ENCODE measurements around the gene HTT. TPM values are rescaled to one million over a fixed set of nuclear protein-coding genes. Genes with fewer than 3 reads are reported as not detected.
A peak's percentile ranks its signal among the peaks of the same experiment; 100 is the strongest.

The HTT gene
- total and polyA plus RNA-seq, 9 of the 15 experiments (the other 6 are each of a cell fraction or from before 2014, with no cell fraction given) = 0.66 to 31.6 (median 14.7) TPM

GRCh38 chr4:3079694-3080123, 5.2 kb downstream of the HTT start (continued):
- TF ChIP-seq ZNF592 (IDR thresholded peaks at IDR 0.05) = no peak
- TF ChIP-seq BHLHE40 (IDR thresholded peaks at IDR 0.05; ENCODE audit: low read length) = peak; percentile 22; the same call in 1 of the 2 replicates
- no peak for TF ChIP-seq ZNF3 (CRISPR knock-in tag; IDR thresholded peaks at IDR 0.05)
- no peak for TF ChIP-seq CTCFL (IDR thresholded peaks at IDR 0.05; ENCODE audit: borderline replicate concordance, insufficient read depth, low read depth, low read length, poor library complexity, severe bottlenecking)
- no peak for TF ChIP-seq BMI1 (IDR thresholded peaks at IDR 0.05; ENCODE audit: low read length)
- no peak for TF ChIP-seq POLR2A (conservative IDR thresholded peaks at IDR 0.05)
- no peak for TF ChIP-seq L3MBTL2 (IDR thresholded peaks at IDR 0.05)
- no peak for TF ChIP-seq TCF7 (IDR thresholded peaks at IDR 0.05; ENCODE audit: borderline replicate concordance)
- TF ChIP-seq SMARCE1 (IDR thresholded peaks at IDR 0.05) = peak; percentile 74
- TF ChIP-seq CEBPZ (IDR thresholded peaks at IDR 0.05; ENCODE audit: borderline replicate concordance, low read depth, low read length) = no peak
- TF ChIP-seq NCOA4 (IDR thresholded peaks at IDR 0.05; ENCODE audit: partially characterized antibody) = no peak
- TF ChIP-seq THRA (IDR thresholded peaks at IDR 0.05) = no peak
- no peak for TF ChIP-seq FOXJ3 (CRISPR knock-in tag; IDR thresholded peaks at IDR 0.05)
- TF ChIP-seq ZBTB17 (CRISPR knock-in tag; IDR thresholded peaks at IDR 0.05) = no peak
- no peak for TF ChIP-seq CREB1 (IDR thresholded peaks at IDR 0.05)
- TF ChIP-seq CREB1 (CRISPR knock-in tag; IDR thresholded peaks at IDR 0.05) = no peak
- no peak for TF ChIP-seq LEF1 (IDR thresholded peaks at IDR 0.05)
- TF ChIP-seq MBD2 (IDR thresholded peaks at IDR 0.05; ENCODE audit: borderline replicate concordance, low read depth) = peak; percentile 68
- TF ChIP-seq ZNF212 (CRISPR knock-in tag; IDR thresholded peaks at IDR 0.05) = no peak
